Urothelium cell line (cell line): ENCODE measurements around the gene TGIF2.
"Not testable (repeated sequence)": the region's sequence is repeated elsewhere in the genome, so short reads cannot be mapped to it uniquely, and the experiment has no call there.

ENCODE experiments used
- DNase-seq: peaks from one replicate; pipeline ENCODE4 v3.0.0; 2011; ENCODE audit warnings: low spot score, mixed read lengths
- FAIRE-seq: peaks from 2 replicates; lab custom pipeline; 2011; peaks lifted over from hg19 to GRCh38; lab: Jason Lieb, UNC

TGIF2 gene

GRCh38 chr20:36607586-36608387 lies 34.4 kb downstream of the TGIF2 start:
- no peak for DNase-seq
- peak; percentile 27 for FAIRE-seq

DNA sequence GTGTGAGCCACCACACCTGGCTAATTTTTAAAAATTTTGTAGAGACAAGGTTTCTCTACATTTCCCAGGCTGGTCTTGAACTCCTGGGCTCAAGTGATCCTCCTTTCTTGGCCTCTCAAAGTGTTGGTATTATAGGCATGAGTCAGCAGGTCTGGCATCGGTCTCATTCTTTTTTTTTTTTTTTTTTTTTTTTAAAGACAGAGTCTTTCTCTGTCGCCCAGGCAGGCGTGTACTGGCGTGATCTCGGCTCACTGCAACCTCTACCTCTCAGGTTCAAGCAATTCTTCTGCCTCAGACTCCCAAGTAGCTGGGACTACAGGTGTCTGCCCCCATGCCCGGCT lies 35.0 kb downstream of the TGIF2 start:
- DNase-seq, FAIRE-seq: not testable (repeated sequence)

- FAIRE-seq (no peak), DNase-seq (no peak)
Measured at GRCh38 chr20:36611625-36612024, 38.2 kb downstream of the TGIF2 start.

GRCh38 chr20:36613974-36614373 lies 40.6 kb downstream of the TGIF2 start:
- no peak for DNase-seq
- no peak for FAIRE-seq

DNA sequence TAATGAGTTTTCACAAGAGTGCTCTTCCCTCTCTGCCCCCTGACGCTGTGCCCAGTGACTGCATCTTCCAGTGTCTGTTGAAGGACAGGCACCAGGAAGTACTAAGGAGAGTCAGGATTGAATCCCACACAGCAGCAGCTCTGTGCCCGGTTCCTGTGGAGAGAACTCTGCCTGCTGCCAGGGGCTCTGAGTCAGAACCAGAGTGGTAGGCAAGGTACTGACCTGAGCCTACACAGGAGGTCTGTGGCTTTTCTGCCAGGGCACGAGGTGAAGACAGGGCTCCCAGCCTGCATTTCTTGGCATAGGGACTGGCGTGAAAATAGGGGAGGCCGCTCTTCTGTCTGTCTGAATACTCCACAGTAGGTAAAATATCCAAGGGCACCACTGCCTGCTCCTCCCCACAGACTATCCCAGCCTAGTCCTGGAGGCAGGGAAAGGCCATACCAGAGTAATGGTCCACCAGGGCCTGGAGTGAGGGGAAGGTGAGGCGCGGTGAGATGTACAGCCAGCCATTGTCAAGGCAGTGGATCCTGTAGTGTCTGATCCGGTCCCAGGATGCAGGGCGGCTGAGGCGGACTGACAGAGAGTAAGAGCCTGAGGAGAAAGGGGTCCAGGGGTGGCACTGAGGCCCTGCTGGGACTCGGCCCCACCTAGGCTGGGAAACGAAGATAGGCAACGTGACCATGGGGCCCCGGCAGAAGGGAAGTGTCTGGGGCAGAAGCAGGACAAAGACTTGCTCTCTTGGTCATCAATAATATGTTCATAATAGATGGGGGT lies 41.6 kb downstream of the TGIF2 start:
- FAIRE-seq (no peak), DNase-seq (no peak)

DNA sequence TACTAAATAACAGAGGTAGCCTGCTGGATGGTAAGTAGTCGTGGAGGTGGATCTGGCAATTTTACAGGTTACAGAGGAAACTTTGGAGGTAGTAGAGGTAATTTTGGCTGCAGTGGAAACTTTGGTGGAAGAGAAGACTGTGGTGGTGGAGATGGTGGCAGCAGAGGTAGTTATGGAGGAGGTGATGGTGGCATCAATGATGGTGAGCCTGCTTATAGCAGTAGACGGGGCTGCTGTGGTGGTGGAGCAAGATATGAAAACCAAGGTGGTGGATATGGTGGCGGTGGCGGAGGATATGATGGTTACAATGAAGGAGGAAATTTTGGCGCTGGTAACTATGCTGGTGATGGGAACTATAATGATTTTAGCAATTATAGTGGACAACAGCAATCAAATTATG lies 47.5 kb downstream of the TGIF2 start:
- FAIRE-seq (no peak), DNase-seq (no peak)

- FAIRE-seq (no peak), DNase-seq (no peak)
Measured at GRCh38 chr20:36623444-36623843, 50.0 kb downstream of the TGIF2 start.

DNA sequence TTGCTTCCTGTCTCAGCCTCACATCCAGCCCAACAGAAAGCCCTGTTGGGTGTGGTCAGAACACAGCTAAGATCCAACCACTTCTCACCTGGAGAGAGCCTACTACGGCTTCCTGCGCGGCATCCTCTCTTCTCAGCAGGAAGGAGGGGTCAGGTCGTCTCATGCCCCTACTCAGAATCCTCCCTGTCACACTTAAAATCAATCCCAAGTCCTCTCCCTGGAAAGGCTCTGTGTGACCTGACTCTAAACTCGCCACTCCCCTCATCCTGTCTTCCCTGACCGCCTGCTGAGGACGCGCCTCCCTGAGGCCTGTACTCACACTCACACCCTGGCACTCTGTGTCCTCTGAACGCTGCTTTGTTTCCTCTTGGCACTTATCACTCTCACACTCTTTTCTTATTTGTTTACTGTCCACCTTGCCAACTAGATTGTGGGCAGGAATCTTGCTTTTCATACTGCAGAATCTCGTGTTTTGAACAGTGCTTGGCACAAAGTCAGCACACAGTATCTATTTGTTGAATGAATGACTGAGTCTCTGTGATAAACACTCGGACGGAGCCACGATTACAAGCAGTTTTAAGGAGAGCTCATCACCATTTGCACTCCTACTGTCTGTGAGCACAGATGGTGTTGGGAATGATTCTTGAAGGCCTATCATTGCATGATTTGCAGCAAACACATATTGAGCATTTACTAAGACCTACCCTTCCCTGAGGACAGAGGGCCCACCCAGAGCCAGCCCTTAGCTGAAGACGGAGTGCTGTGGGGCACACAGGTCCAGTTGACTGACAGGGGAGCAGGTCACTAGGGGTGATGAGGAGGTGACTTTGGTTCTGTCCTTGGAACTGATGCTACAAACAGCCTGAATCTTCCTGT lies 50.9 kb downstream of the TGIF2 start:
- peak; percentile 20 for FAIRE-seq

GRCh38 chr20:36624944-36625324 lies 51.5 kb downstream of the TGIF2 start:
- DNase-seq (no peak), FAIRE-seq (no peak)

More for the DNA sequence above, 50.9 kb downstream of the TGIF2 start:
- no peak for DNase-seq

DNA sequence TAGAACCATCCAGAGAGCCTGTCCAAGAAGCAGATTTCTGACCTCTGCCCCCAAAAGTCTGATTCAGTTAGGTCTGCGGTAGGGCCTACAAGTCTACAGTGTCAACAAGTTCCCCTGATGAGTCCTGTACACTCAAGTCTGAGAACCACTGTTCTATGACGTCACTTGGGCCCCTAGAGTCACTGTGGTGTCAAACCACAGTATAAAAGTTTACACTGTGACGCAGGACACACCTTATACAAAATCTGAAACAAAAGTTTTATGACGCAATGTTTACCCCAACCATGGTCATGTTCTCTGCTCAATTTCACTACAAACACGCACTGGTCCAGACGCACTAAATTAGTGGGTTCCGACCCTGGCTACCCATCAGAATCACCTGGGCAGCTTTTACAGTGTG lies 54.7 kb downstream of the TGIF2 start:
- FAIRE-seq = no peak

DNA sequence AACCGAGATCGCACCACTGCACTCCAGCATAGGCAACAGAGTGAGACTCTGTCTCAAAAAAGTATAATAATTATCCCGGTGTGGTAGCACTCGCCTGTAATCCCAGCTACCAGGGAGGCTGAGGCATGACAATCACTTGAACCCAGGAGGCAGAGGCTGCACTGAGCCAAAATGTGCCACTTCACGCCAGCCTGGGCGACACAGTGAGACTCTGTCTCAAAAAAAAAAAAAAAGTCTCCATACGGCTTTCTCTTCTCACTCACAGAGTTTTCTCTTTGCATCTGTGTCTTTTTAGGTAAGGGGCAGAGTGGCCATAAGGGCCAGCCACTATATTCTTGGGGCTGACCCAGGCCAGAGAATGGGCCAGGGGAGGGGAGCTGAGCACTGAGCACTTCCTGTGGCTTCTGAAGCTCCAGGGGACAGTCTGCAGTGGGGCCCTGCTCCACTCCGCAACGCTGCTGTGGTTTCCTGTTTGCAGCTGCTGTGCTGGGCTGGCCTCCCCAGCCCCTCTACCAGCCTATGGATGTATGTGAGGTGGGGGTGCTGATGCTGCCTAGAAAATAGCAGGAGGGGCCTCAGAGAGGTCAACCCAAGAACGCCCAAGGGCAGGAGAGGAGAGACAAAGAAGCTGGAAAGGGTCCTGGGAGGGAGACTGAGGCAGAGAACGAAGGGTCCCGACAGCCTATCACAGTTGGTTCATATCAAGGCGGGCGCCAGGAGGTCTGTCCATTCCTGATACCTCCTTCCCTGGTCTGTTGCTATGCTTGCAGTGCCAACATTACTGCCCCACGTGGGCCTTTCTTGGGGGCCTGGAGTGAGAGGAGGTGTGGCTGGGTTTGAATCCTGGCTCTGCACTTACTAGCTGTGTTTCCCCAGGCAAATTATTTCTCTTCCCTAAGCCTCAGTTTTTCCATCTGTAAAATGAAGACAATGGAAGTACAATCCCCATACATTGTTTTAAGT lies 56.6 kb downstream of the TGIF2 start:
- DNase-seq = no peak
- FAIRE-seq = no peak

More for the DNA sequence above, 54.7 kb downstream of the TGIF2 start:
- no peak for DNase-seq

DNA sequence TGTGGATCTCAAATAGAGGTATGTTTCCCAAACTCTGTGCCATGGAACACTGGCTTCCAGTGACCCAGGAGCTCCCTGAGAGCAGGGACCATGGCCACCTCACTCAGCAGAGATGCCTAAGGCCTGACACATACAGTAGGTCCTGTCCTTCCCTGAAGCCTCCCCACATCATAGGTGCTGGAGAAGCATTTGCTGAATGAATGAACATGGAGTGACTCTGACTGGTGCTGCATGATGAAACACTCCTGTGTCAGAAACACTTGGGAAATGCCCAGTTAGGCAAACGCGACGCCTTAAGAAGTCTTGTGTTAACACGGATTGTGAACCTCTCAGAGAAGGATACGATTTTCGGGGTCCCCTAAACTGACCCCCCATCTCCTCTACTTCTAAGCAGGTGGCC lies 58.2 kb downstream of the TGIF2 start:
- FAIRE-seq = no peak
- DNase-seq = no peak

GRCh38 chr20:36632147-36632486 lies 58.7 kb downstream of the TGIF2 start:
- DNase-seq = no peak
- FAIRE-seq = no peak

- DNase-seq (no peak), FAIRE-seq (no peak)
Measured at GRCh38 chr20:36632487-36633284, 59.3 kb downstream of the TGIF2 start.

DNA sequence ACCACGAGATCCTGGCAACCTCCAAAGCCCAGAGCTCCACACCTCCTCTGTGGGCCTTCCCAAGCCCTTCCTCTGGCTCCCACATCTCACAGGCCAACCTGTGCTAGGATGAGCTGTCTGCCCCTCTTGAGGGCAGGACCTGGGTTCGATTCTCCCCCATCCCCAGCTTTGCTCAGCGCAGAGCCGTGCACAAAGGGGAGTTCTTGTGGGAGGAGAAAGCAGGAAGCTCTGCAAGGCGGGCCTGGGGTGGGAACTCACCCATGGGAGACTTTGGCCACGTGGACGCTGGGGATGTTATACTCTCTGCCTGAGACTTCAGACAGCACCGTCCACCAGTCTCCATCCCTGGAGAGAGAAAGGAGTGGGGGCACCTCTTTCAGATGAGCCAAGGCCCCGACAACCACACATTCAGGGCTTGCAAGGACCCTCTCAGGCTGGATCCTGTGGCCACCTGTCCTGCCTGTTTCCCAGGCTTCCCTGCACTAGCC lies 59.9 kb downstream of the TGIF2 start:
- DNase-seq = no peak
- FAIRE-seq = no peak

DNA sequence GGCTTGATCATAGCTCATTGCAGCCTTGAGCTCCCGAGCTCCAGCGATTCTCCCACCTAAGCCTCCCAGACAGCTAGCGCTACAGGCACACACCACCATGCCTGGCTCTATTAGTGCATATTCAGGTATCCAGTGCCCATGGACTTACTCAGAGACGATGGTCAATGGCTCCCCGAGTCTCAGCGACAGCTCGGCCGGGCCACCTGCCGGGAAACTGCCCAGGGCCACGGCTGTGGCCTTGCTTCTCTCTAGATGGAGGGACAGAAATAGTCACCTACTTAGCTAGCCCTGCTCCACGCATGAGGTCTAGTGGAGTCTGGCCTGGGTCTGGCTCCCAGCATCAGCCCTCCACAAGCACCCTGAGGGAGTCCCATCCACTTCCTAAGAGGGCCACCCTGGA lies 60.9 kb downstream of the TGIF2 start:
- DNase-seq (no peak), FAIRE-seq (no peak)

DNA sequence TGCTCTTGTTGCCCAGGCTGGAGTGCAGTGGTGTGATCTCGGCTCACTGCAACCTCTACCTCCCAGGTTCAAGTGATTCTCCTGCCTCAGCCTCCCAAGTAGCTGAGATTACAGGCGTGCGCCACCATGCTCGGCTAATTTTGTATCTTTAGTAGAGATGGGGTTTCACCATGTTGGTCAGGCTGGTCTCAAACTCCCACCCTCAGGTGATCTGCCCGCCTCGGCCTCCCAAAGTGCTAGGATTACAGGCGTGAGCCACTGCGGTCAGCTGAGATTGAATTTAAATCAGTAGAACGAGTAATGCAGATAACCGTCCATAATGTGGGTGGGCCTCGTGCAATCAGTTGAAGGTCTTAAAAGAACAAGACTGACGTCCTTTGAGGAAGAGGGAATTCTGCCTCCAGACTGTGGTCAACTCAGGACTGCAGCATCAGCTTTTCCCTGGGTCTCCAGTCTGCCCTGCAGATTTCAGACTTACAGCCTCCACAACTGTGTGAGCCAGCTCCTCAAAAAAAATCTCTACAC lies 65.5 kb downstream of the TGIF2 start:
- DNase-seq, FAIRE-seq: not testable (repeated sequence)

GRCh38 chr20:36641506-36641843 lies 68.1 kb downstream of the TGIF2 start:
- DNase-seq (no peak), FAIRE-seq (no peak)

- no peak for DNase-seq
- no peak for FAIRE-seq
Measured at GRCh38 chr20:36642136-36642535, 68.7 kb downstream of the TGIF2 start.
